Measurements from ENCODE around the gene ACTN3.
A peak's percentile ranks its signal among the peaks of the same experiment; 100 is the strongest.
"Not testable (repeated sequence)": the region's sequence is repeated elsewhere in the genome, so short reads cannot be mapped to it uniquely, and the experiment has no call there.

The ACTN3 gene

GRCh38 chr11:66539870-66540213 is 6.9 kb upstream of the ACTN3 start:
- Histone ChIP-seq H3K9me3 (ENCODE audit: severe bottlenecking) (no peaks in the 10 kb centered on the region), H3K27me3 (ENCODE audit: insufficient read depth, low read depth, severe bottlenecking) (no peaks in the 10 kb centered on the region), H3K27ac (no peak overlapping the region), H3K36me3 (peaks cover 19% of the 10 kb centered on the region), H3K4me3 (ENCODE audit: low read depth, low read length) (no peak overlapping the region)
- TF ChIP-seq CTCF (IDR thresholded peaks at IDR 0.05; ENCODE audit: low read depth, low read length) = no peak
- DNase-seq = no peak

GRCh38 chr11:66540598-66540997 is 6.1 kb upstream of the ACTN3 start:
- H3K9me3 ChIP-seq (ENCODE audit: severe bottlenecking); H3K27me3 ChIP-seq (ENCODE audit: insufficient read depth, low read depth, severe bottlenecking); DNase-seq; H3K4me3 ChIP-seq (ENCODE audit: low read depth, low read length); H3K27ac ChIP-seq: not testable (repeated sequence)
- peaks cover 15% of the 10 kb centered on the region for H3K36me3 ChIP-seq

- Histone ChIP-seq H3K9me3 (ENCODE audit: severe bottlenecking) (no peaks in the 10 kb centered on the region), H3K4me3 (ENCODE audit: low read depth, low read length) (no peak overlapping the region), H3K36me3 (peaks cover 5% of the 10 kb centered on the region), H3K27ac (no peak overlapping the region), H3K27me3 (ENCODE audit: insufficient read depth, low read depth, severe bottlenecking) (no peaks in the 10 kb centered on the region)
- TF ChIP-seq CTCF (IDR thresholded peaks at IDR 0.05; ENCODE audit: low read depth, low read length) = no peak
- DNase-seq = no peak
These were observed 4.8 kb upstream of the ACTN3 start for GRCh38 chr11:66541892-66542291.

GRCh38 chr11:66542362-66542761 is 4.3 kb upstream of the ACTN3 start:
- no peak for DNase-seq
- Histone ChIP-seq H3K27ac (no peak overlapping the region), H3K27me3 (ENCODE audit: insufficient read depth, low read depth, severe bottlenecking) (no peaks in the 10 kb centered on the region), H3K36me3 (peaks cover 2% of the 10 kb centered on the region; the same call in 1 of the 2 replicates), H3K9me3 (ENCODE audit: severe bottlenecking) (no peaks in the 10 kb centered on the region), H3K4me3 (ENCODE audit: low read depth, low read length) (no peak overlapping the region)
- no peak for TF ChIP-seq CTCF (IDR thresholded peaks at IDR 0.05; ENCODE audit: low read depth, low read length)

GRCh38 chr11:66543263-66544107 is 3.2 kb upstream of the ACTN3 start:
- Histone ChIP-seq H3K36me3 (no peaks in the 10 kb centered on the region), H3K4me3 (ENCODE audit: low read depth, low read length) (no peak overlapping the region), H3K9me3 (ENCODE audit: severe bottlenecking) (no peaks in the 10 kb centered on the region), H3K27ac (peak overlapping the region; percentile 33), H3K27me3 (ENCODE audit: insufficient read depth, low read depth, severe bottlenecking) (no peaks in the 10 kb centered on the region)
- DNase-seq = peak; percentile 89
- TF ChIP-seq CTCF (IDR thresholded peaks at IDR 0.05; ENCODE audit: low read depth, low read length) = peak; percentile 99

- H3K36me3 ChIP-seq; H3K9me3 ChIP-seq (ENCODE audit: severe bottlenecking); H3K27me3 ChIP-seq (ENCODE audit: insufficient read depth, low read depth, severe bottlenecking); DNase-seq; H3K27ac ChIP-seq: not testable (repeated sequence)
- H3K4me3 ChIP-seq (ENCODE audit: low read depth, low read length) = peak overlapping the region; percentile 77
These were observed 1.8 kb upstream of the ACTN3 start for GRCh38 chr11:66544952-66545351.

All from WERI-Rb-1 (cell line).